HK-2 (cell line): ENCODE data around the gene MYOCOS.
"Not testable (repeated sequence)": the region's sequence is repeated elsewhere in the genome, so short reads cannot be mapped to it uniquely, and the experiment has no call there.

Experiments used
- DNase-seq: peaks from one replicate; pipeline ENCODE4 v3.0.0-alpha.2; 2018; ENCODE audit not compliant: unreplicated experiment

MYOCOS gene

GRCh38 chr1:171622152-171622462 is at the start of gene MYOCOS:
MYOCOS (plus strand) TSS chr1:171622243; CDS start chr1:171623884, 1,641 bp downstream.
- DNase-seq = no peak

GRCh38 chr1:171576144-171576543 is 45.9 kb upstream of the MYOCOS start:
- no peak for DNase-seq

GRCh38 chr1:171581226-171581625 is 40.8 kb upstream of the MYOCOS start:
- no peak for DNase-seq

- no peak for DNase-seq
Measured at GRCh38 chr1:171581766-171582165, 40.3 kb upstream of the MYOCOS start.

GRCh38 chr1:171582589-171582988 is 39.5 kb upstream of the MYOCOS start:
- DNase-seq = no peak

GRCh38 chr1:171583591-171584201 is 38.3 kb upstream of the MYOCOS start:
- no peak for DNase-seq

GRCh38 chr1:171585715-171586114 is 36.3 kb upstream of the MYOCOS start:
- DNase-seq = no peak

- no peak for DNase-seq
Measured at GRCh38 chr1:171588230-171588629, 33.8 kb upstream of the MYOCOS start.

GRCh38 chr1:171590022-171590421 is 32.0 kb upstream of the MYOCOS start:
- no peak for DNase-seq

- DNase-seq = no peak
Measured at GRCh38 chr1:171595324-171595723, 26.7 kb upstream of the MYOCOS start.

- no peak for DNase-seq
Measured at GRCh38 chr1:171596119-171596518, 25.9 kb upstream of the MYOCOS start.

GRCh38 chr1:171596705-171597104 is 25.3 kb upstream of the MYOCOS start:
- DNase-seq = no peak

- DNase-seq = no peak
Measured at GRCh38 chr1:171597203-171597602, 24.8 kb upstream of the MYOCOS start.

- not testable (repeated sequence) for DNase-seq
Measured at GRCh38 chr1:171600310-171600709, 21.7 kb upstream of the MYOCOS start.

GRCh38 chr1:171600862-171601261 is 21.2 kb upstream of the MYOCOS start:
- DNase-seq = no peak

GRCh38 chr1:171603042-171603441 is 19.0 kb upstream of the MYOCOS start:
- DNase-seq = not testable (repeated sequence)

- no peak for DNase-seq
Measured at GRCh38 chr1:171606402-171606941, 15.6 kb upstream of the MYOCOS start.

- DNase-seq = no peak
Measured at GRCh38 chr1:171610385-171610784, 11.7 kb upstream of the MYOCOS start.

- DNase-seq = no peak
Measured at GRCh38 chr1:171611306-171611705, 10.7 kb upstream of the MYOCOS start.

- DNase-seq = no peak
Measured at GRCh38 chr1:171613282-171613681, 8.8 kb upstream of the MYOCOS start.

GRCh38 chr1:171615122-171615906 is 6.7 kb upstream of the MYOCOS start:
- not testable (repeated sequence) for DNase-seq

GRCh38 chr1:171616586-171616985 is 5.5 kb upstream of the MYOCOS start:
- DNase-seq = no peak

- DNase-seq = no peak
Measured at GRCh38 chr1:171623651-171624331, 1.7 kb downstream of the MYOCOS start.
